22Rv1 (cell line): ENCODE results near the gene SLF1.

Experiments
- CTCF ChIP-seq: fragments of 450-650 bp; IDR thresholded peaks from 2 replicates; pipeline ENCODE4 v1.5.1; 2017; ENCODE audit warnings: mild to moderate bottlenecking
- ZFX ChIP-seq: fragments of 450-650 bp; IDR thresholded peaks from 2 replicates; pipeline ENCODE4 v1.6.1; 2017; ENCODE audit warnings: antibody characterized with exemption, borderline replicate concordance

- TF ChIP-seq CTCF (no peak), ZFX (no peak)
These were observed 75.4 kb downstream of the SLF1 start for GRCh38 chr5:94693845-94694370.
